Naive thymus-derived CD8-positive, alpha-beta T cell (primary cell): ENCODE measurements around the gene C3orf18. TPM values are rescaled to one million over a fixed set of nuclear protein-coding genes. Genes with fewer than 3 reads are reported as not detected.
A peak's percentile ranks its signal among the peaks of the same experiment; 100 is the strongest.

ENCODE experiments used
- ATAC-seq, 2 donors: fragments of 150-1000 bp; cut with Tn5 transposase in 1 of 2; sonication (Bioruptor Pico), chemical (Tn5 transposase) in 1 of 2; 1 replicate in 1 of 2; 2 replicates in 1 of 2; pipeline ENCODE4 v1.10.0; 2021; ENCODE audit warnings: mild to moderate bottlenecking in 2 of 2, moderate library complexity in 2 of 2
- POLR2A ChIA-PET: fragments of 350-600 bp; sonication (Branson Sonifier 250); formaldehyde crosslinking; loops from one replicate; lab custom pipeline; 2021; ENCODE audit warnings: antibody characterized with exemption; lab: Charles Lee
- DNase-seq, 10 donors: peaks; one replicate each; pipeline versions ENCODE4 v3.0.0 to v3.0.0-alpha.2; 2020 to 2022
- H3K27ac Mint-ChIP-seq, 10 donors: one replicate each; pipeline ENCODE4 v1.8.0; 2020 to 2022; ENCODE audit warnings: mild to moderate bottlenecking in 10 of 10, mixed read lengths in 10 of 10, moderate library complexity in 4 of 10, inconsistent platforms in 1 of 10
- H3K27me3 Mint-ChIP-seq, 5 donors: one replicate each; pipeline ENCODE4 v1.8.0; 2021 to 2022; ENCODE audit warnings: mixed read lengths in 5 of 5
- H3K36me3 Mint-ChIP-seq, 3 donors: one replicate each; pipeline ENCODE4 v1.8.0; 2020 to 2022; ENCODE audit warnings: mixed read lengths in 3 of 3, mild to moderate bottlenecking in 2 of 3, inconsistent platforms in 1 of 3
- H3K4me1 Mint-ChIP-seq, 4 donors: one replicate each; pipeline ENCODE4 v1.8.0; 2021 to 2022; ENCODE audit warnings: mixed read lengths in 4 of 4
- H3K4me3 Mint-ChIP-seq, 10 donors: one replicate each; pipeline ENCODE4 v1.8.0; 2020 to 2022; ENCODE audit warnings: mild to moderate bottlenecking in 10 of 10, mixed read lengths in 10 of 10, moderate library complexity in 6 of 10, inconsistent platforms in 1 of 10
- H3K9me3 Mint-ChIP-seq, 9 donors: one replicate each; pipeline ENCODE4 v1.8.0; 2020 to 2022; ENCODE audit warnings: mixed read lengths in 9 of 9, mild to moderate bottlenecking in 3 of 9, inconsistent platforms in 1 of 9, moderate library complexity in 1 of 9
- polyA plus RNA-seq, 3 donors: library from polyadenylated mRNA; unstranded; fragments of 300-500 nt; fragmentation: Illumina TruSeq; gene quantifications; one replicate each; pipeline ENCODE4 v1.2.3, GENCODE V29; 2021
- total RNA-seq, 8 experiments: library from RNA in 2 of 8; stranded (reverse) in 2 of 8; gene quantifications; one replicate each; pipeline ENCODE4 v1.2.3 and lab custom pipeline; 2021 to 2026

C3orf18 gene
- total and polyA plus RNA-seq, 5 experiments from 2014 or later = 14.1 to 18.4 (median 17.3) TPM

- ATAC-seq (no peak), DNase-seq (no peak)
- H3K9me3 Mint-ChIP-seq = no peaks in the 10 kb centered on the region
- peak overlapping the region in 1 of 10 donors; percentile 69 for H3K4me3 Mint-ChIP-seq
- no peaks in the 10 kb centered on the region for H3K27me3 Mint-ChIP-seq
- peaks cover 0 to 18% (median 2%) of the 10 kb centered on the region in 3 donors for H3K36me3 Mint-ChIP-seq
- peak overlapping the region; percentile 81 to 98 (median 91) for H3K27ac Mint-ChIP-seq
- POLR2A ChIA-PET = interaction anchor here (3.0 to 18.7 kb wide), 3 partner anchors 14 to 40 kb away, joined by 12 to 623 read pairs (median 203); partner anchors contain the start of gene CISH
- H3K4me1 Mint-ChIP-seq = peaks cover 29 to 79% (median 66%) of the 10 kb centered on the region in 4 donors
Measured at GRCh38 chr3:50575372-50575771, 7.8 kb upstream of the C3orf18 start.

GRCh38 chr3:50574444-50574831, 6.9 kb upstream of the C3orf18 start:
- POLR2A ChIA-PET = interaction anchor here (0.5 to 18.7 kb wide), 5 partner anchors 9 to 337 kb away, joined by 3 to 623 read pairs (median 12); partner anchors contain the start of gene CISH
- peak overlapping the region; percentile 88 to 98 (median 92) for H3K27ac Mint-ChIP-seq
- H3K9me3 Mint-ChIP-seq = no peaks in the 10 kb centered on the region
- DNase-seq (no peak), ATAC-seq (no peak)
- H3K4me1 Mint-ChIP-seq = peaks cover 25 to 82% (median 73%) of the 10 kb centered on the region in 4 donors
- peaks cover 0 to 14% (median 2%) of the 10 kb centered on the region in 3 donors for H3K36me3 Mint-ChIP-seq
- peak overlapping the region in 9 of 10 donors; percentile 18 to 82 (median 59) for H3K4me3 Mint-ChIP-seq
- no peaks in the 10 kb centered on the region for H3K27me3 Mint-ChIP-seq

GRCh38 chr3:50573566-50574443, 6.3 kb upstream of the C3orf18 start:
- peak overlapping the region; percentile 23 to 82 (median 65) for H3K4me3 Mint-ChIP-seq
- DNase-seq (peak in 5 of 10 donors; percentile 14 to 64 (median 45)), ATAC-seq (peak in 1 of 2 donors; percentile 9)
- no peaks in the 10 kb centered on the region for H3K27me3 Mint-ChIP-seq
- peak overlapping the region; percentile 88 to 98 (median 92) for H3K27ac Mint-ChIP-seq
- POLR2A ChIA-PET = interaction anchor here (0.5 to 18.7 kb wide), 6 partner anchors 9 to 336 kb away, joined by 3 to 623 read pairs (median 76); partner anchors contain the start of genes CISH and MAPKAPK3
- peaks cover 0 to 10% (median 2%) of the 10 kb centered on the region in 3 donors for H3K36me3 Mint-ChIP-seq
- H3K9me3 Mint-ChIP-seq = no peaks in the 10 kb centered on the region
- peaks cover 25 to 80% (median 75%) of the 10 kb centered on the region in 4 donors for H3K4me1 Mint-ChIP-seq

GRCh38 chr3:50572801-50573371, 5.3 kb upstream of the C3orf18 start:
- Mint-ChIP-seq H3K27me3 (no peaks in the 10 kb centered on the region), H3K27ac (peak overlapping the region; percentile 88 to 98 (median 92)), H3K36me3 (peaks cover 0 to 7% (median 0%) of the 10 kb centered on the region in 3 donors), H3K9me3 (no peaks in the 10 kb centered on the region), H3K4me1 (peaks cover 27 to 86% (median 80%) of the 10 kb centered on the region in 4 donors), H3K4me3 (peak overlapping the region in 9 of 10 donors; percentile 12 to 82 (median 69))
- POLR2A ChIA-PET = interaction anchor here (0.6 to 18.7 kb wide), 4 partner anchors 9 to 44 kb away, joined by 3 to 623 read pairs (median 172); partner anchors contain the start of genes CISH and MAPKAPK3
- no peak for ATAC-seq
- peak in 1 of 10 donors; percentile 14 for DNase-seq

GRCh38 chr3:50572158-50572557, 4.6 kb upstream of the C3orf18 start:
- POLR2A ChIA-PET = interaction anchor here (0.5 to 18.7 kb wide), 4 partner anchors 18 to 45 kb away, joined by 3 to 623 read pairs (median 172); partner anchors contain the start of genes CISH and MAPKAPK3
- ATAC-seq = peak; percentile 19 to 21
- Mint-ChIP-seq H3K4me3 (peak overlapping the region; percentile 12 to 91 (median 72)), H3K36me3 (peaks cover 0 to 4% (median 0%) of the 10 kb centered on the region in 3 donors), H3K27ac (peak overlapping the region; percentile 88 to 98 (median 92)), H3K4me1 (peaks cover 30 to 86% (median 82%) of the 10 kb centered on the region in 4 donors), H3K9me3 (no peaks in the 10 kb centered on the region), H3K27me3 (no peaks in the 10 kb centered on the region)
- DNase-seq = peak; percentile 65 to 87 (median 80)

GRCh38 chr3:50571486-50571885, 3.9 kb upstream of the C3orf18 start:
- POLR2A ChIA-PET = interaction anchor here (0.6 to 18.7 kb wide), 5 partner anchors 18 to 225 kb away, joined by 3 to 623 read pairs (median 141); partner anchors contain the start of genes CISH, CYB561D2, MAPKAPK3 and NPRL2
- H3K4me1 Mint-ChIP-seq = peaks cover 33 to 90% (median 86%) of the 10 kb centered on the region in 4 donors
- ATAC-seq (no peak), DNase-seq (no peak)
- peaks cover 0 to 4% (median 0%) of the 10 kb centered on the region in 3 donors for H3K36me3 Mint-ChIP-seq
- peak overlapping the region in 4 of 10 donors; percentile 91 to 97 (median 93) for H3K4me3 Mint-ChIP-seq
- H3K9me3 Mint-ChIP-seq = no peaks in the 10 kb centered on the region
- no peaks in the 10 kb centered on the region for H3K27me3 Mint-ChIP-seq
- H3K27ac Mint-ChIP-seq = peak overlapping the region in 9 of 10 donors; percentile 11 to 98 (median 93)

- Mint-ChIP-seq H3K9me3 (no peaks in the 10 kb centered on the region), H3K36me3 (no peaks in the 10 kb centered on the region), H3K27ac (peak overlapping the region; percentile 93 to 98 (median 96)), H3K4me1 (peaks cover 37 to 88% (median 84%) of the 10 kb centered on the region in 4 donors), H3K27me3 (no peaks in the 10 kb centered on the region), H3K4me3 (peak overlapping the region; percentile 92 to 98 (median 97))
- POLR2A ChIA-PET = interaction anchor here (0.6 to 18.7 kb wide), 12 partner anchors 8 to 272 kb away, joined by 3 to 623 read pairs (median 10); partner anchors contain the start of genes CISH, CYB561D2, HYAL3 and MAPKAPK3
- no peak for ATAC-seq
- DNase-seq = no peak
Measured at GRCh38 chr3:50570508-50571279, 3.1 kb upstream of the C3orf18 start.

GRCh38 chr3:50568947-50569749, 1.6 kb upstream of the C3orf18 start, which contains the start of gene HEMK1:
TSS of gene HEMK1 (plus strand) at chr3:50569522. CDS start at chr3:50571105, 1,583 bp downstream.
- peak; percentile 88 to 96 (median 93) for DNase-seq
- peak within 1 kb of the TSS; percentile 92 to 98 (median 97) for H3K4me3 Mint-ChIP-seq
- POLR2A ChIA-PET = interaction anchor here (0.5 to 18.7 kb wide), 33 partner anchors 8 to 1426 kb away, joined by 3 to 623 read pairs (median 4); partner anchors contain the start of genes CACNA2D2, CISH, CYB561D2 and DOCK3
- H3K9me3 Mint-ChIP-seq = no peaks in the 10 kb centered on the region
- peak within 1 kb of the TSS; percentile 93 to 98 (median 96) for H3K27ac Mint-ChIP-seq
- H3K36me3 Mint-ChIP-seq = peaks cover 0 to 3% (median 0%) of the 10 kb centered on the region in 3 donors
- no peaks in the 10 kb centered on the region for H3K27me3 Mint-ChIP-seq
- peaks cover 36 to 79% (median 72%) of the 10 kb centered on the region in 4 donors for H3K4me1 Mint-ChIP-seq
- ATAC-seq = peak; percentile 62 to 67

- Mint-ChIP-seq H3K27me3 (no peaks in the 10 kb centered on the region), H3K4me3 (peak overlapping the region; percentile 60 to 96 (median 79)), H3K27ac (peak overlapping the region in 6 of 10 donors; percentile 19 to 96 (median 50)), H3K9me3 (no peaks in the 10 kb centered on the region), H3K4me1 (peaks cover 23 to 59% (median 54%) of the 10 kb centered on the region in 4 donors), H3K36me3 (peaks cover 0 to 3% (median 0%) of the 10 kb centered on the region in 3 donors)
- ATAC-seq = no peak
- POLR2A ChIA-PET = interaction anchor here (0.7 to 18.7 kb wide), 15 partner anchors 10 to 933 kb away, joined by 3 to 623 read pairs (median 5); partner anchors contain the start of genes CISH, CYB561D2, DCAF1 and MANF
- DNase-seq = no peak
Measured at GRCh38 chr3:50567011-50567385, 549 bp downstream of the C3orf18 start.

GRCh38 chr3:50564321-50564720, 3.2 kb downstream of the C3orf18 start:
- Mint-ChIP-seq H3K27ac (peak overlapping the region in 4 of 10 donors; percentile 43 to 74 (median 50)), H3K27me3 (no peaks in the 10 kb centered on the region), H3K4me1 (peaks cover 20 to 35% (median 28%) of the 10 kb centered on the region in 4 donors), H3K4me3 (no peak overlapping the region), H3K36me3 (peaks cover 0 to 3% (median 1%) of the 10 kb centered on the region in 3 donors), H3K9me3 (no peaks in the 10 kb centered on the region)
- no peak for ATAC-seq
- POLR2A ChIA-PET = interaction anchor here (0.7 to 1.4 kb wide), 2 partner anchors 38 to 45 kb away, joined by 3 read pairs; no protein-coding TSS in a partner anchor
- no peak for DNase-seq
